HG03280 (cell line): Measurements from ENCODE around the gene INO80E.
"Not testable (repeated sequence)": the region's sequence is repeated elsewhere in the genome, so short reads cannot be mapped to it uniquely, and the experiment has no call there.

Experiments used
- ATAC-seq: cut with Tn5 transposase; IDR thresholded peaks from one replicate; pipeline ENCODE4 v1.9.1; 2021; ENCODE audit warnings: mild to moderate bottlenecking, moderate library complexity; ENCODE audit not compliant: unreplicated experiment

Gene INO80E

DNA sequence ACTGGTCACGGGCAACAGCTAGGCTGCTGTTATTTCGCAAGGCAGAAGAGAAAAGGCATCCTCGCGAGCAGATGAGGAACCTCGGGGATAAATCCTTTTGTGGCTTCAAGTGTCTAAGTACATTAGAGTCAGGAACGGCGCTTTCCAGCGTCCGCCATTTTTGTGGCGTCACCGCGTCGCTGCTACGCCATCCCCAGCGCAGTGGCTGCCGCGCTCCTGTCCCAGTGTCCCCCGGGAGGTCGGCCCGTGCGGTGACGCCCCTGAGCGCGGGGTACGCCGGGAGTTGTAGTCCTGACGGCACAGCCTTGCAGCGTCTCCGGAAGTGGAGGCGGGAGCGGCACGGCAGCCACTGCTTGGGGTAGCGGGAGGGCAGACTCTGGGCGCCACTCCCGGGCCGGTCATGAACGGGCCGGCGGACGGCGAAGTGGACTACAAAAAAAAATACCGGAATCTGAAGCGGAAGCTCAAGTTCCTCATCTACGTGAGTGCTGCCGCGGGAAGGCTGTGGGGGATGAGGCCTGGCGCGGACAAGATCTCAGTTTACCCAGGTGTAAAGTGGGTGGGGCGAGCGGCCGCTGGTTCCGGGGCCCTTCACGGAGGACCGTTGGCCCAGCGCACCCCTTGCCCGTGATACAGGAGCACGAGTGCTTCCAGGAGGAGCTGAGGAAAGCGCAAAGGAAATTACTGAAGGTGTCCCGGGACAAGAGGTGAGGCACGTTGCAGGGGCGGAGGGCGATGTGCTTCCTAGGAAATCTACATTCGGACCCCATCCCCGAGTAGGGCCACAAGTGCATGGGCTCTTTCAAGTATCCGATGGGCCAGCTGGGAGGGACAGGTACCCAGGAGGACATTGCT, at the start of gene INO80E:
TSS of gene INO80E (plus strand) at position 331 of the 855 bp plus-strand sequence. CDS start at position 401, 70 bp downstream.
- ATAC-seq = peak; percentile 92

DNA sequence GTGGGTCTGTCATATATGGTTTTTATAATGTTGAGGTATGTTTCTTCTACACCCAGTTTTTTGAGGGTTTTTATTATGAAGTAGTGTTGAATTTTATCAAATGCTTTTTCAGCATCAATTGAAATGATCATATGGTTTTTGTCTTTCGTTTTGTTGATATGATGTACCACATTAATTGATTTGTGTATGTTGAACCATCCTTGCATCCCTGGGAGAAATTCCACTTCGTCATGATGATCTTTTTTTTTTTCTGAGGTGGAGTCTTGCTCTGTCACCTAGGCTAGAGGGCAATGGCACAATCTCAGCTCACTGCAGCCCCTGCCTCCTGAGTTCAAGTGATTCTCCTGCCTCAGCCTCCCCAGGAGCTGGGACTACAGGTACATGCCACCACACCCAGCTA, 48.1 kb upstream of the INO80E start:
- no peak for ATAC-seq

- ATAC-seq = no peak
Measured at GRCh38 chr16:29950806-29951461, 45.1 kb upstream of the INO80E start.

DNA sequence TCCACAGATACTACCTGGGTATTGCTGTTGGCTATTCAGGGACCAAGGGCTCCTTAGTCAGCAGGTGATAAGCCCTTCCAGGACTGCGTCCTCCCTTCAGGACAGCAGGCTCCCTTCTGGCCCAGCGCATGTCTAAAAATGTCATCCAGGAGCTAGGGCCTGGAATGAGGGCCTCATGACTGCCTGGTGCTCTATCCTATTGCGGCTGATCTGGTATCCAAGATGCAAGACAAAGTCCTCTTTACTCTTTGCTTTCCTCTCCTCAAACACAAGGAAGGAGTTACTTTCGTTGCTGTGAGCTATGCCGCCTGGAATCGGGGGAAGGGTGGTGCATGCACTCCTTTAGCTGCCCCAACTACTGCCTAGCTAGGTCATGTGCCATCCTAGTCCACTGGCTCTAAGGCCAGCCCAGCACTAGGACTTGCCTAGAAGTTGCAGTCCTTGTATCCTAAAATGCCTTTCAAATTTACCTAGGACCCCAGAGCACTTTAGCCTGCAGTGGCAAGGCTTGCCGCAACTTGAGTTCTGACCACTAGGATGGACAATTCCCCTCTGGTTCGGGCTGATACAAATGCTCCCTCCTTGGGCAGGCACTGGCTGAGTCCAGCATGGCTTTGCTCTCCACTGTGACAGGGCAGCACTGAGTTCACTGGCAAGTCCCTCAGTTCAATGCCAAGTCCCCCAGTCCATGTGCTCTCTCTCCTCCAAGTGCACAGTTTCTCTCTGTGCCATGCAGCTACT, 44.2 kb upstream of the INO80E start:
- no peak for ATAC-seq

- no peak for ATAC-seq
Measured at GRCh38 chr16:29958756-29959155, 37.3 kb upstream of the INO80E start.

DNA sequence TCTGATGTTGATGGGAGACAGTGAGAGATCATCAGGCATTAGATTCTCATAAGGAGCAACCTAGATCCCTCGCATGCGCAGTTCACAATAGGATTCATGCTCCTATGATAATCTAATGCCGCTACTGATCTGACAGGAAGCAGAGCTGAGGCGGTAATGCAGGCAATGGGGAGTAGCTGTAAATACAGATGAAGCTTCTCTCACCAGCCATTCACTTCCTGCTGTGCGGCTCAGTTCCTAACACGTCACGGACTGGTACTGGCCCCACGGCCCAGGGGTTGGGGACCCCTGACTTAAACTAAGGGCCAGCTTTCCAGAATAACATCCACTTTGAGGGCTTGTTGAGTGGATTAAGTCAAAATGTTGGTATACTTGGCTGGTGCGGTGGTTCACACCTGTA, 36.7 kb upstream of the INO80E start:
- no peak for ATAC-seq

DNA sequence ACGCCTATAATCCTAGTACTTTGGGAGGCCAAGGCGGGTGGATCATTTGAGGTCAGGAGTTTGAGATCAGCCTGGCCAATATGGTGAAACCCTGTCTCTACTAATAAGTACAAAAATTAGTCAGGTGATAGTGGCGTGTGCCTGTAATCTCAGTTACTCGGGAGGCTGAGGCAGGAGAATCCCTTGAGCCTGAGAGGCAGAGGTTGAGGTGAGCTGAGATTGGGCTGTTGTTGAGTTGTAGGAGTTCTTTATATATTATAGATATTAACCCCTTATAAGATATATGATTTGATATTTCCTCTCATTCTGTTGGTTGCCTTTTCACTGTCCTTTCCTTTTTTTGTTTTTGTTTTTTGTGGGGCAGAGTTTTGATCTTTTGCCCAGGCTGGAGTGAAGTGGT, 36.2 kb upstream of the INO80E start:
- not testable (repeated sequence) for ATAC-seq

GRCh38 chr16:29961127-29961478, 34.9 kb upstream of the INO80E start:
- no peak for ATAC-seq

- peak; percentile 84 for ATAC-seq
Measured at GRCh38 chr16:29961479-29962343, 34.3 kb upstream of the INO80E start, which contains the start of gene TMEM219. Gene TMEM219, plus strand, starts transcription at chr16:29962079. Its CDS starts 1,065 bp downstream, at chr16:29963144.

- no peak for ATAC-seq
Measured at GRCh38 chr16:29962344-29962994, 33.6 kb upstream of the INO80E start.

DNA sequence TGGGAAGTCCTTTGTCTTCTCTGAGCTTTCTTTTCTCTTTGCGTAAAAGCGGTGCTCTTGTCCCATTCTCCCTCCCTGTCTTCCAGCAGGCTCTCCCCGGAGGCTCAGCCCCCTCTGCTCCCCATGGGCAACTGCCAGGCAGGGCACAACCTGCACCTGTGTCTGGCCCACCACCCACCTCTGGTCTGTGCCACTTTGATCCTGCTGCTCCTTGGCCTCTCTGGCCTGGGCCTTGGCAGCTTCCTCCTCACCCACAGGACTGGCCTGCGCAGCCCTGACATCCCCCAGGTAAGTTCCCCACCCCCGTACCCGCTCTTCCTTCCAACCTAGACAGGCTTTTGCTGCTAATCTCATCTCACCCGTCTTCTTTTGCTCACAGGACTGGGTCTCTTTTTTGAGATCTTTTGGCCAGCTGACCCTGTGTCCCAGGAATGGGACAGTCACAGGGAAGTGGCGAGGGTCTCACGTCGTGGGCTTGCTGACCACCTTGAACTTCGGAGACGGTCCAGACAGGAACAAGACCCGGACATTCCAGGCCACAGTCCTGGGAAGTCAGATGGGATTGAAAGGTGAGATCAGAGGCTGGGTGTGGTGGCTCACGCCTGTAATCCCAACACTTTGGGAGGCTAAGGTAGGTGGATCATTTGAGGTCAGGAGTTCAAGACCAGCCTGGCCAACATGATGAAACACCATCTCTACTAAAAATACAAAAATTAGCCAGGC, 32.9 kb upstream of the INO80E start:
- no peak for ATAC-seq

GRCh38 chr16:29968205-29968604, 27.8 kb upstream of the INO80E start:
- ATAC-seq = no peak

DNA sequence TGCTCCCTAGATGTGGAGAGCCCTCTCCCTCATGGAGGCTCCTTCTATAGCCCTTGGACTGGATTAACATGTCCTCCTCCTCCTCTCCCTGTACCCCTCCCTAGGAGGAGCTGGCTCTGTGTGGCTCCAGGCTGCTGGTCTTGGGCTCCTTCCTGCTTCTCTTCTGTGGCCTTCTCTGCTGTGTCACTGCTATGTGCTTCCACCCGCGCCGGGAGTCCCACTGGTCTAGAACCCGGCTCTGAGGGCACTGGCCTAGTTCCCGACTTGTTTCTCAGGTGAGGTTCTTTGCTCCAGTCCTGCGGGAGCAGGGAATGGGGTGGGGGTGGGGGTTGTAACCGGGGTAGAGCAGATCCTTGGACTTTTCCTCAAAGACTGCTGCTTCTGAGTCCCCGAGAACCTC, 24.7 kb upstream of the INO80E start:
- ATAC-seq = no peak

GRCh38 chr16:29972500-29972899, 23.5 kb upstream of the INO80E start:
- no peak for ATAC-seq

- ATAC-seq = no peak
Measured at GRCh38 chr16:29972992-29973383, 23.1 kb upstream of the INO80E start.

DNA sequence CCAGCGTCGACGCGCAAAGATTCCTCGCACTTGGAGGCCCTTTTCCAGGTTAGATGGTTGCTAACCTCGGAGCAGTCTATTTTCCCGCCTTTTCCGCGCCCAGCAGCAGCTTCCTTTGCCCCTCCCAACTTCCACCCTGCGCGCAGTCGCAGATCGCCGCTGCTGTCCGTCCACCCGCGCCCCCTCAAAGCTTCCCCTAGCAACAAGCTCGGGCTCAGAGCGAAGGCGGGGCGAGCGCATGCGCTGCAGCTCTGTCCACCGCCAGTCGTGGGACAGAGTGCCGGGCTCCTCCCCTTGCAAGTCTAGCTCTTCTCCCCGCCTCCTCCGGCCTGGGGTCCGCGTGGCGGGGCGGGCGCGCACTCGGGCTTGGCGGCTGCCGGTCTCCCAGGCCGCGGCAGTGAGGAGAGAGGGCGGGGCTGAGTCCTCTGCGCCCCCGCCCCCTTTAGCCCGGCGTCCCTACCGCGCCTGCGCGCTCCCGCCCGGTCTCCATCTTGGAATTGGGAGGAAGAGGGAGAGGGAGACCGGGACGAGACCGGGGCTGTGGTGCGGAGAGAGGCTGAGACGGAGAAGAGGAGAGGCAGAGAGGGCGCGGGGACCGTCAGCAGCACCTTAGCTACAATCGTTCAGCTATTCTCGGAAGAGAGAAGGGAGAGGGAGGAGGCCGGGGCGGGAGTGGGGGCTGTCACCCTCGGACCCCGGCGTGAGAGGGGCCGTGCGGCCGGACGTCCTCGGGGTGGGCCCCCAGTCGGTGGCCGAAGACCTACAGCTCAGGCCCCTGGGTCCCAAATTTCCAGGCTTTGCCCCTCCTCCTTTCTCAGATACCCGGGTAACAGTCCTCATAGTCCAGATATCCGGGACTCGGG, 22.4 kb upstream of the INO80E start, which contains the start of gene TAOK2:
TSS of gene TAOK2 (plus strand) at position 485 of the 863 bp plus-strand sequence. CDS start 3,905 bp downstream, outside the sequence.
- ATAC-seq = peak; percentile 96

- no peak for ATAC-seq
Measured at GRCh38 chr16:29974291-29975133, 21.5 kb upstream of the INO80E start.
